Activated CD4-positive, alpha-beta T cell treated with anti-CD3 and anti-CD28 coated beads, Interleukin-2, amount 50 U/mL, for 4 hours (primary cell): ENCODE results near the gene BAD.
A peak's percentile ranks its signal among the peaks of the same experiment; 100 is the strongest.

Source experiments
- DNase-seq, 2 experiments: peaks; one replicate each; pipeline ENCODE4 v3.0.0-alpha.2; 2020

Gene BAD

DNA sequence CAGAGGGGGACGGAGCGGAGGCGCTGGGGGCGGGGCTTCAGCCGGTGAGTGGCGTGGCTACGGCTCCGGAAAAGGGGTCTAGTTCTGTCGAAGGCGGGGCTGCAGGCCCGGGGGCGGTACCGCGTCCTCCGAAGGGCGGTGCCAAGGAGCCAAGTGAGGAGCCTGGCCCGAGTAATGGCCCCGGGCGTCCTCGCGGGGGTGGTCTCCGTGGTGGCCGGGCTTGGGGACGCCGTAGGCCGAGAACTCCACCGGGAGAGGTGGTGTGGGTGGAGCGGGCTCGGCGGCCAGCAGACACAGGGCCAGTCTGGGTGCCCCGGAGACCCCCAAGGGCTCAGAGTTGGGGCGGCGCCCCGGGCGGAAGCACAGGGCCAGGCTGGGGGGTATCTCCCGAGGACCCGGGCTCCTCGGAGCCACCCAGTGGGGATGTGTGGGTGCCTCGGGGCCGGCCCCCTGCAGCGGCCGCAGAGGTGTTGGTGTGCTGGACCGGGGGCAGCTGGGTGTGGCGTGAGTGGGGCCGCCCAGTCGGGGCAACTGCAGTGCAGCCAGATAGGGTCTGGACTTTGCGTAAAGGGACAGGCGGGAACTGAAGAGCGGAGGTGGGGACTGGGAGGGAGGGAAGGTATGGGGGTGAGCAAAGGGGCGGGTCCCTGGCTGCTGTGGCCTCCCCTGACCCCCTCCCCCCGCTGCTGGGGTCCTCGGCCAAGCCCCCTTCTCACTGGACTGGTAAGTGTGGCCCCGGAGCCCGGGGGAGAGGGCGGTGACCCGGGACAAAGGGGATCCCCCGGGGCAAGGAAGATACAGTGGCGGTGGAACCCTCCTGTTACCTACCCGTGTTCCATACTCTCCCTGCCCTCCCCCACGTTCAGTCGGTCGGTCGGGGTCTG, 42.7 kb downstream of the BAD start:
- DNase-seq = peak; percentile 99 to 100

DNA sequence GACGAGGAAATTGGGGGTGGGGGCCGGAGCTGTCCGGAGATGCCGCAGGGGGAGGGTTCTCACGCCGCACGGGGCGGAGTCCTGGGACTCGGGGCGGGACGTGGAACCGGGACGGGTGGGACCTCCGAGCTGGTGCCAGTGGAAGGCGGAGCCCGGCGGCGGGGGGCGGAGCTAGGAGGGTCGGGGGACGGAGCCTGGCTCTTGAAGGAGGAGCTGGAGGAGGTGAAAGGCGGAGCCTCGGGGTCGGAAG, 43.3 kb downstream of the BAD start:
- DNase-seq = no peak

DNA sequence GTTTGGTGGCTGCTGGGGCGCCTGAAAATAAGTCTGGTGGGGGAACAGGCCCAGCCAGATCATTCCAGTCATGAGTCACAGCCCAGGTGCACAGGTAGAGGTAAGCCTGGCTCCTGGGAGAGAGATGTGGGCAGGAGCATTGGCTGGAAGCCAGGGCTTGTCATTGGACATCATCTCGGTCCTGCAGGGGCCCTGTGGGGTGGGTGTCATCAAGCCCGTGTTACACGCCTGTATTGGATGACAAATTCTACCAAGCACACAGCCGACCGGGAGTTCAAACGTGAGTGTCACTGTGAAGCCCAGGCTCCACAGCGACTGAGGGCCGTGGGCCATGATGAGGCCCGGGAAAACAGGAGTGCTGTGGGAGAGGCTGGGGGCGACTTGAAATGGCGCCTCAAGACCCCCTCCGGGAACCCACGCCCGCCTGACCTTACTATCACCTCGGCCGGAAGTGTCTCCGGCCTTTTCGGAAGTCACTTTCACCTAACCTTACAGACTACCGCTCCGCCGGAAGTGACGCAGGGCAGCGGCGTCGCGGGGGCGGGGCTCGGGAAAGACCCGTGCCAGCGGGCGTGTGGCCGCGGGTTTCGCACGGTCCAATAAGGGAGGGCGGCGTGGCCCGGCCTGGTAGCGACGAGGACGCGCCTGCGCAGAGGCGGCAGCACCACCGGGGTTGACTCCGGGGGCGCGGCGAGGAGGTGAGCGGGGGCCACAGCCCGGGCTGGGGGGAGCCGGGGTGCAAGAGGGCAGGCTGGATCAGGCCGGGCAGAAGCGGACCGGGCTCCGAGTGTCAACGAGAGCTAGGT, 43.8 kb downstream of the BAD start, which contains the start of gene FKBP2:
TSS of gene FKBP2 (plus strand) at position 661 of the 806 bp plus-strand sequence. CDS start 1,293 bp downstream, outside the sequence.
- peak; percentile 95 to 97 for DNase-seq

DNA sequence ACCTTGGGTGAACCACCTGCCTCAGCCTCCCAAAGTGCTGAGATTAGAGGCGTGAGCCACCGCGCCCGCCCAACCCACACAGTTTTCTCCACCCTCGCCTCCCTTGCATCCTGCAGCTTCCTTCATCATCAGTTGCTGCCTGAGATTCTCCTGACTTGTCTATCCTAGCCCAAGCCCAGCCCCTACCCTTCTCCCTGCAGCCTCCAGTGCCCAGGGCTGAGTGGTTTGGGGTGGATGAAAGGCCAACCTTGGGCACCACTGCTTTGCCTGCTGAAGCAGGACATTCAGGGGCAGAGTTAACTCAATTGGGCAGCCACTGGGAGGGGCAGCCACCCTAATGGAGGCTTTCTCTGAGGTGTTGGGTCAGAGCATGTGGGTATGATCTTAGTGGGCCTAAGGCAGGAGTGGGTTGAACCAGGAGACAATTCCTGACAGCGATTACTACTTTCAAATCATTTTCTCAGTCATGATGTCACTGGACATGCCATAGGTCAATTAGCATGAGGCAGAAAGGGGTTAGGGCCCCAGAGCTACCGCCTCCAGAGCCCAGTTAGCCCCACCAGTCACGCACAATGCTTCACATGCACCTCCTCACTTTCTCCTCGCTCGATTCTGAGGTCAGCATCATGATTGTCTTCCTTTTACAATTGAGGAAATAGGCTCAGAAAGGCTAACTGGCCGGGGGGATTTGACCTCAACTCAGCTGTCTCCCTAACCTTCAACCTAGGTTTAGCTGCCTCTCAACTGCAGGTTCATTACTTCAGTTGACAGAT, 44.6 kb downstream of the BAD start:
- no peak for DNase-seq

DNA sequence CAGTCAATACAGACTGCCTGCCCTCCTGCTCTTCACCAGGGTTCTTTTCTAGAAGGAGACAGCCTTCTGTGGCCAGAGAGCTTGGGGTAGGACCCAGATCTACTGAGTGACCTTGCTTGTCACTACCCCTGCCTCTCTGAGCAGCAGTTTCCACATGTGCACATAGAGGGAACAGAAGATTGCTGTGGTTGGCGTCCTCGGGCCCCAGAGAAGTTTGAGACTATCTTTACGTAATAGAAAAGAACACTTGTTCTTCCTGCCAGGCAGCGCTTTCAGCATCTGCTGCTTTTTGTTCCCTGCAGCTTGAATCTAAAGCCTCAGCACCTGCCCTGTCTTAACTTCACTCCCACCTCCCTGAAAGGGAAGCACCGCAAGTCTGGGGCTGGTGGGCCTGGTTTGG, 45.5 kb downstream of the BAD start:
- no peak for DNase-seq

DNA sequence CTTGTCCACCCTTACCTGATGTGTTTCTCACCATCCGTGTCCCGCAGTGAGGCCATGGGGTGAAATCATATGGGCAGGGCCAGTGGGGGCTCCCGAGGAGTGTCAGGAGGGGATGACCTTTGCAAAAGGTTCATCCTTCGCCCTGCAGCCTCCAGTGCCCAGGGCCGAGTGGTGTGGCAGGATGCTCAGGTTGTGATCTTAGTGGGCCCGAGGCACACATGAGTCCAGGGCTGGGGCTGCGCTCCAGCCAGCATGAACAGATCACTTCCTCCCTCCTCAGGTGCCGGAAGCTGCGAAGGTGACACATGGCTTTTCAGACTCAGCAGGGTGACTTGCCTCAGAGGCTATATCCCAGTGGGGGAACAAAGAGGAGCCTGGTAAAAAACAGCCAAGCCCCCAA, 46.4 kb downstream of the BAD start:
- no peak for DNase-seq

DNA sequence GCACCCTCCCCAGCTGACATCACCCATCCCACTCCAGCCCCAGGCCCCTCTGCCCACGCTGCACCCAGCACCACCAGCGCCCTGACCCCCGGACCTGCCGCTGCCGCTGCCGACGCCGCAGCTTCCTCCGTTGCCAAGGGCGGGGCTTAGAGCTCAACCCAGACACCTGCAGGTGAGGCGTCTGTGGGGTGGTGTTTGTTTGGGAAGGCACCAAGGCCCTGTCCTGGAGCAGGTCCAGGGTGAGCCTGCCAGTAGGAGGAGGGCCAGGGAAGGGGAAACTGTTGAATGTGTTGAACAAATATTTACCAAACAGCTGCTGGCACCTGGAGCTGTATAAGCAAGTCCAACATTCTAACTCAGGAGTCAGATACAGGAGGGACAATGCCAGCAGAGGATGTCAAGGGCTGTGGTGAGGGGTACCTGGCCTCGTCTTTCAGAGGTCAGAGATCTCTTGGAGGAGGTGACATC, 46.9 kb downstream of the BAD start:
- DNase-seq = no peak

DNA sequence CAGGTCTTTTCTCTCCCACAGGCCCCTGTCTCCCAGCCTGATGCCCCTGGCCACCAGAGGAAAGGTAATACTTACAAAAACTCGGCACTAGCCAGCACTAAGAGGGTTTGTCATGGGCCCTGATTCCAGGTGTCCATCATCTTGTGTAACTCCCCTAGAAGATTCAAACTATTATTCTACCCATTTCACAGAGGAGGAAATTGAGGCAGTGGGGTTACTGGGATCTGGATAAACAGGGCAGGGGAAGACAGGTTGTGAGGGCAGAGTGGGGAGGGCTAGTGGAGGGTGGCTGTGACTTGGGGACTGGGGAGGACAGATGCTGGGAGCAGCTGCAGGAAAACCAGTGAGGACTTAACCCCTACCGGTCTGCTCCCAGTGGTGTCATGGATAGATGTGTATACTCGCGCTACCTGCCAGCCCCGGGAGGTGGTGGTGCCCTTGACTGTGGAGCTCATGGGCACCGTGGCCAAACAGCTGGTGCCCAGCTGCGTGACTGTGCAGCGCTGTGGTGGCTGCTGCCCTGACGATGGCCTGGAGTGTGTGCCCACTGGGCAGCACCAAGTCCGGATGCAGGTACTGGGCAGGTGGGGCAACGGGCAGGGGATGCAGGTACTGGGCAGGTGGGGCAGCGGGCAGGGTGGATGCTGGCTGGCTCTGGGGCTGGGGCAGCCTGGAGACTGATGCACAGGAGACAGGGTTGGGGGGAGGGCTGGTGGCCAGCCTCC, 48.9 kb downstream of the BAD start:
- DNase-seq = no peak

DNA sequence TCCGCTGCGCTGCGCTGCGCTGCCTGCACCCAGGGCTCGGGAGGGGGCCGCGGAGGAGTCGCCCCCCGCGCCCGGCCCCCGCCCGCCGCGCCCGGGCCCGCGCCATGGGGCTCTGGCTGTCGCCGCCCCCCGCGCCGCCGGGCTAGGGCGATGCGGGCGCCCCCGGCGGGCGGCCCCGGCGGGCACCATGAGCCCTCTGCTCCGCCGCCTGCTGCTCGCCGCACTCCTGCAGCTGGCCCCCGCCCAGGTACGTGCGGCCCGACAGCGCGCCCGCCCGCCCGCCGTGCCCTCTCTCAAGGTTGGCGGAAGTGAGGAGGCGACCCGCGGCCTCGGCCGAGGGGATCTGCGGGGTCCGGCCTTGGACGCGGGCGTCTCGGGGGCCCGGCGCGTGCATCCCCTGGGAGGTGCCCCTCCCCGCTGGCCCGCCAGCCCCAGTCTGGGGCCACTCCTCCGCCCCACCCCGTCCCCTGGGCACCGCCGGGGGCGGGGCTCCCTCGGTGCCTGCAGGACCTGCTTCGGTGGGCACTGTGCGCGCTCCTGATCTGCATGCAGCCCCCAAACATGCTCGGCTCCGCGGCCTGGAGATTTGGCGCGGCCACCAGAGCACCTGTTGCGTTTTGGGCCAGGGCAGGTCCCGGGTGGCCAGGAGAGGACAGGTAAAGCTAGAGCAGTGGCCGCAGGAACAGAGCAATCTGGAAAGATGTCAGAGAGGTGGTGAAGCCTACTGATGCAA, 49.7 kb downstream of the BAD start:
- DNase-seq = peak in 1 of 2 experiments; percentile 25

DNA sequence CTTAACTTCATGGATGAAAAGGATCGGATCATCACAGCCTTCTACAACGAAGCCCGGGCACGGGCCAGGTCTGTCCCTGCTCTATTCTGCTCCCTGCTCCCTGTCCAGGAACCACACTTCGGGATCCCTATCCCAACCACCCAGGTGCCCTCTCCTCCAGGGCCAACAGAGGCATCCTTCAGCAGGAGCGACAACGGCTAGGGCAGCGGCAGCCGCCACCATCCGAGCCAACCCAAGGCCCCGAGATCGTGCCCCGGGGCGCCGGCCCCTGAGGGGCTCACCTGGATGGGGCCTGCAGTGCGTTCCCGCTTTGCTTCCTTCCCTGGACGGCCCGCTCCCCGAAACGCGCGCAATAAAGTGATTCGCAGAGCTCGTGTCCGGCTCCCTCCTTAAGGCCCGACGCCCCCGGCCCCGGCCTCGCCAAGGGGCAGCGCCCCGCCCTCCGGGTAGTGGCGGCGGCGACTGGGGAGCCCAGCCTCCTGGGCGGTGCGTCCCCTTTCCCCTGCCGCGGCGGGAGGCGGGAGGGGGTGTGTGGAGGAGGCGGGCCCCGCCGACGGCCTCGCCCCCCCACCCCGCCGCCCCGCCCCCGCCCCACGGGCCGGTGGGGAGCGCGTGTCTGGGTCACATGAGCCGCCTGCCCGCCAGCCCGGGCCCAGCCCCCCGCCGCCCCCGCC, 50.4 kb downstream of the BAD start, which contains the start of gene VEGFB:
TSS of gene VEGFB (plus strand) at position 672 of the 674 bp plus-strand sequence. CDS start 250 bp downstream, outside the sequence.
- DNase-seq = peak; percentile 56 to 61

DNA sequence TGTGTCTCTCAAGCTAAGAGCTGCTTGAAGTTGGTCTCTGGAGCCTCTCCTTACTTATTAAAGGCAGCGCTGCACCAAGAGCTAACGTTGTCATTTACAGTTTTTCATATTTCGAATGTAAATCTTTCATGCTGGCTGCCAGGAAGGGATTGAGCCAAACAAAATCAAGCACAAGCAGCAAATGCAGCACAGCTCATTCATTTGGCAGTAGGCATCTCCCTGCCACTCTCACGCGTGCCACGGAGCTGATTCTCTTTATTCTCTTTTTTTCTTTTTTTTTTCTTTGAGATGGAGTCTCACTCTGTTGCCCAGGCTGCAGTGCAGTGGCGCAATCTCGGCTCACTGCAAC, 51.5 kb downstream of the BAD start:
- DNase-seq = no peak

DNA sequence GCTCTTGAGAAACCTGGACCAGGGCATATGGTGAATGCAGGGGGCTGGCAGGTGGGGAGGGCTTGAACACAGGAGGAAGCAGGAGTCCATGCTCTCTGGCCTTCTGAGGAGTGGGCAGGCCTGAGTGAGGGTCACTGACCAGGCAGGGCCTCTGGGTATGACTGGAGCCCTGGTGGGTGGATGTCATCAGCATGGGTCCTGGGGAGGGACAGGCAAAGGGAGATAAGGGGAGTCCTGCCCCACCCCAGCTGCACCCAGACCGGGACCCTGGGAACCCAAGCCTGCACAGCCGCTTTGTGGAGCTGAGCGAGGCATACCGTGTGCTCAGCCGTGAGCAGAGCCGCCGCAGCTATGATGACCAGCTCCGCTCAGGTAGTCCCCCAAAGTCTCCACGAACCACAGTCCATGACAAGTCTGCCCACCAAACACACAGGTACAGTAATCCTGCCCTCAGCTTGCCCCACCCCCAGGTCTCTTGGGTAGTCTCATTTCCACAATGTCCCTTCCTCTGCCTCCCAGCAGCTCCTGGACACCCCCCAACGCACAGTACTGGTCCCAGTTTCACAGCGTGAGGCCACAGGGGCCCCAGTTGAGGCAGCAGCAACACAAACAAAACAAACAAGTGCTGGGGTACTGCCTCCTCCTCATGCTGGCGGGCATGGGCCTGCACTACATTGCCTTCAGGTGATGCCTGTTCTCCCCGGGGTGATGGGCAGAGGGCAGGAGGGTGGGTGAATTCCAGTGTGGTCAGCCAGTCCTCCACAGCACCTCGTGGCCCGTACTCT, 52.1 kb downstream of the BAD start:
- DNase-seq = no peak

DNA sequence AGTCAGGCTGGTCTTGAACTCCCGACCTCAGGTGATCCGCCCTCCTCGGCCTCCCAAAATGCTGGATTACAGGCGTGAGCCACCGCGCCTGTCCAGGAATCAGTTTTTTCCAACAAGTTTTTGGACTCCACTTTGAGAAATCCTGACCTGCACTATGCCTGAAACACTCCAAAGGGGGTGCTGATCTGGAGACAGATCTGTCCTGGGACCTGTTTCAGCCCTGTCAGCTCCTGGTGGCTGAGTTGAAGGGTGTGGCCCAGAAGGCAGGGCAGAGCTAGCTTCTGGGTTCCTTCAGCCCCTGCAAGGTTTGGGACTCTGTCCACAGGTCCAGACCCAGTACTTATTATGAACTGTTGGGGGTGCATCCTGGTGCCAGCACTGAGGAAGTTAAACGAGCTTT, 52.9 kb downstream of the BAD start:
- DNase-seq = no peak

DNA sequence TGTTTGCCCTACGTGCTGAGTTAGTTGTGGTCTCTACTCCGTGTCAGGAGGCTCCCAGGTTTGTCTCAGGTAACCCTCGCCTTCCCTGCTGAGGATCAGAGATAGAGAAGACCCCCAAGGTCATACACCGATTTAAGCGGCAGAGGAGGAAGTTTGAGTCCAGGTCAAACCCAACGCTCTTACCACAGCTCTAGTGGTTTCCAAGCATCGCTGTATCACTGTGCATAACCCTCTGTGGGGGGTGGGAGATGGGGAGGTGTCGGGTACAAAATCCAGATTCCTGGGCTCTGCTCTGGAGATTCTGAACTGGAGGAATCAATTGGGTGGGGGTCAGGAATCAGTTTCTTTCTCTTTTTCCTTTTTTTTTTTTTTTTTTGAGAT, 53.5 kb downstream of the BAD start:
- DNase-seq = no peak

DNA sequence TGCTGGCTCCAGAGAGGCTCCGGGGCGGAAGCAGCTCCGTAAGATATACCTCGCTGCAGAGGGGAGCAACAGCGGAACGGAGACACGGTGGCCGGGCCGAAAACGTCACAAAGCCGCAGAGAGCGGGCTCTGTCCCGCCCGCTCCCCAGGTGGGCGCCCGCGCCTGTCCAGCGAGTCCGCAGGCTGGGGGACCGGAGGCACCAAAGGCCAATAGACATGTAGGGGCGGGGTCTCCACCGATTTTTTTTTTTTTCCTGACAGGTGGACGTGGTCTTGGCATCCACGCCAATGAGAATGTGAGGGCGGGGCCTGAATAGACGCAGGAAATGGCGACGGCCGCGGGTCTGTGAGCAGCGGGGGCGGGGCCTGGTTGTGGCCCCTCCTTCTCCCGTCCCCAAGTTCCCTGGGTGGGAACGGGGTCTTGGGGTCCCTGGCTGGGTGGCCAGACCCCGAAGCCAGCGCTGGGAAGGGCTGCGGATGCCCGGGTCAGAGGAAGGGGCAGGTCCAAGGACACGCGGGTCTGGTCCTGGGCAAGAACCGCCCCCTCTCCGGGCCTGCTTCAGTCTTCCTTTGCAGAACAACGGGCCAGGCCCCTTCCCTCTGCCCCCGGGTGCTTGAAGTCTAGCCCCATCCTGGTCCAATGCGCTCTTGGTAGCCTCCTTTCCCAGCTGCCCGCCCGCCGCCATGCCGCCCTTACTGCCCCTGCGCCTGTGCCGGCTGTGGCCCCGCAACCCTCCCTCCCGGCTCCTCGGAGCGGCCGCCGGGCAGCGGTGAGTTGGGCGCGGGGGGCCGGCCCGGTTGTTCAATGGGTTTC, 54.1 kb downstream of the BAD start, which contains the start of gene DNAJC4:
TSS of gene DNAJC4 (plus strand) at position 378 of the 814 bp plus-strand sequence. CDS start at position 685, 307 bp downstream.
- peak; percentile 77 to 79 for DNase-seq

DNA sequence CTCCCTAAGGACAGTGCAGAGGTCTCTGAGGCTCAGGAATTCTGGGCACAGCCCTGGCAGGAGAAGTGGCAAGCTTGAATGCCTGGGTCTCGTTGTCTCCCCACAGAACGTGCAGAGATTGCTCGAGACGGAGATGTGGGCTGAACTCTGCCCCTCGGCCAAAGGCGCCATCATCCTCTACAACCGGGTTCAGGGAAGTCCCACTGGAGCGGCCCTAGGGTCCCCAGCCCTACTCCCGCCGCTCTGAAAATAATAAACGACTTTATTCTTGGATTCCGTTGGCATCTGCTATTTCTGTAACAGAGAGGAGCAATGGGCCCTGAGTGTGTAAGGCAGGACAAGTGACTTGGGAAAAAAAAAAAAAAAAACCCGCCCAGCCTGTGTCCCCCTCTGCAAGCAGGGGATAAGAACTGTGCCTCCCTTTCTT, 54.7 kb downstream of the BAD start:
- DNase-seq = no peak

DNA sequence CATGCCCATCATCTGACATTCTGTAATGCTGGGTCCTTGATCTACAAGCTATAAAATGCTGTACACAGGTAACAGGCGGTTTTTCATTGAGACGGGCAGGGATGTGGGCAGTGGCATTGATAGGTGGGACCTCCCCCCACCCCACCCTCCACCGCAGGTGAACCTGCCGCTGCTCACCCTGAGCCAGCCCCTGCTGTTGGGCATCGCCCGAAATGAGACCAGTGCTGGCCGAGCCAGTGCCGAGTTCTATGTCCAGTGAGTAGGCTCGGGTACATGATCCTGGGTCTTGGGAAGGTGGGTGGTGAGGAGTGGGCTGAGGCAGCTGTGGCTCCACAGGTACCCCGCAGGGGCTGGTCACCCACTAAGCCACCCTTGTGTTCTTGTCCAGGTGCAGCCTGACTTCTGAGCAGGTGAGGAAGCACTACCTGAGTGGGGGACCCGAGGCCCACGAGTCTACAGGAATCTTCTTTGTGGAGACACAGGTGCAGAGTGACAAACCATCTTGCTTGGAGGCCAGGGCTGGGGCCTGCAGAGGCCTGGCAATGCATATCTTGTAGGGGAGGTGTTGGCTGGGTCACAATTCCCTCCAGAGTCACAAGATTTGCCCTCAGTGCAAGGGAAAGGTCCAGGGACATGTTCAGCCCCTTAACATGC, 55.2 kb downstream of the BAD start:
- DNase-seq = no peak

DNA sequence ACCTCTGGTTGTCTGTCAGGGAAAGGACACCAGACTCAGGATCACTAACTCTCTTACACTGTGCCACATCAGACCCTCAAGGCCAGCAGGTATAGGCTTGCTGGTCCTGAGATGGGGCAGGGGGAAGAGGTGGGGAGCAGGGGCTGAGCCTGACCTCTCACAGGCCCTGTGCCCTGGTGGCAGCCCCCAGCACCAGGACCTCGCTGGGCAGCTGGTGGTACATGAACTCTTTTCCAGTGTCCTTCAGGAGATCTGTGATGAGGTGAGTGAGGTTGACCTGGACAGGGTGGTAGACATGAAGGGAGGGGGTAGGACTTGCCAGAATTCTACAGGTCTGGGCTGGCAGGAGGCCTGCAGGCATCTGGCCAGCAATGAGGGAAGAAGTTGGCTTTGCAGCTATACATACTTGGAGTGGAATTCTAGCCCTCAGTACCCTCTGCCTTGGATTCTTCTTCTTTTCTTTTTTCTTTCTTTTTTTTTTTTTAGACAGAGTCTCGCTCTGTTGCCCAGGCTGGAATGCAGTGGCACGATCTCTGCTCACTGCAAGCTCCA, 57.0 kb downstream of the BAD start:
- DNase-seq = no peak
